PC-9 (cell line): ENCODE data around the gene LCE2C. TPM values are rescaled to one million over a fixed set of nuclear protein-coding genes. Genes with fewer than 3 reads are reported as not detected.

Experiments used
- BruUV-seq: library from RNA; stranded (reverse); fragments of 400-500 nt; replicated peaks from 2 replicates; lab custom pipeline; 2021; lab: Mats Ljungman, UMichigan
- CTCF ChIA-PET: fragments of 300-600 bp; sonication (Branson Sonifier 250); formaldehyde crosslinking; loops from one replicate; lab custom pipeline; 2022; ENCODE audit warnings: antibody characterized with exemption; lab: Charles Lee
- POLR2A ChIA-PET: fragments of 300-600 bp; sonication (Branson Sonifier 250); formaldehyde crosslinking; loops from one replicate; lab custom pipeline; 2022; ENCODE audit warnings: antibody characterized with exemption; ENCODE audit not compliant: unreplicated experiment; lab: Charles Lee
- DNase-seq, 2 experiments: peaks; one replicate each; pipeline versions ENCODE4 v3.0.0 to v3.0.0-alpha.2; 2015 to 2022; ENCODE audit warnings: mixed read lengths in 1 of 2
- H2AFZ ChIP-seq: fragments of 200-600 bp; sonication (generic); 2 replicates; pipeline ENCODE4 v1.8.1; 2017; ENCODE audit warnings: antibody characterized with exemption
- H3F3A ChIP-seq: fragments of 200-600 bp; sonication (generic); 2 replicates; pipeline ENCODE4 v1.8.1; 2017; ENCODE audit warnings: antibody characterized with exemption, mild to moderate bottlenecking, low read depth; ENCODE audit not compliant: insufficient read depth
- H3K27ac ChIP-seq: fragments of 200-600 bp; sonication (generic); 2 replicates; pipeline ENCODE4 v1.6.1; 2016; ENCODE audit warnings: mixed run types
- H3K27me3 ChIP-seq: fragments of 200-600 bp; sonication (generic); 2 replicates; pipeline ENCODE4 v1.6.1; 2016; ENCODE audit warnings: low read depth, mixed run types; ENCODE audit not compliant: insufficient read depth
- H3K36me3 ChIP-seq: fragments of 200-600 bp; sonication (generic); 2 replicates; pipeline ENCODE4 v1.6.1; 2016; ENCODE audit warnings: low read depth, mixed run types
- H3K4me1 ChIP-seq: fragments of 200-600 bp; sonication (generic); replicated peaks from 2 replicates; pipeline ENCODE4 v1.6.1; 2016; ENCODE audit warnings: mixed run types; ENCODE audit not compliant: insufficient read depth
- H3K4me2 ChIP-seq: fragments of 200-600 bp; sonication (generic); 2 replicates; pipeline ENCODE4 v1.6.1; 2017; ENCODE audit warnings: mixed run types
- H3K4me3 ChIP-seq: fragments of 200-600 bp; sonication (generic); 2 replicates; pipeline ENCODE4 v1.6.1; 2016; ENCODE audit warnings: mixed run types
- H3K79me2 ChIP-seq: fragments of 200-600 bp; sonication (generic); 2 replicates; pipeline ENCODE4 v1.6.1; 2017; ENCODE audit warnings: low read depth, mixed run types
- H3K9me2 ChIP-seq: fragments of 200-600 bp; sonication (generic); 2 replicates; pipeline ENCODE4 v1.8.1; 2017; ENCODE audit warnings: mild to moderate bottlenecking; ENCODE audit not compliant: insufficient read depth
- H3K9me3 ChIP-seq: fragments of 200-600 bp; sonication (generic); 2 replicates; pipeline ENCODE4 v1.8.1; 2016; ENCODE audit warnings: low read depth; ENCODE audit not compliant: insufficient read depth
- H4K20me1 ChIP-seq: fragments of 200-600 bp; sonication (generic); 2 replicates; pipeline ENCODE4 v1.8.1; 2017; ENCODE audit not compliant: insufficient read depth
- EZH2 ChIP-seq: fragments of 200-600 bp; sonication (generic); IDR thresholded peaks from 2 replicates; pipeline ENCODE4 v1.8.0; 2017; ENCODE audit warnings: antibody characterized with exemption, low read depth
- intact Hi-C: fragments of 100-400 bp; cut with micrococcal nuclease; formaldehyde crosslinking; loops from one replicate; pipeline ENCODE4 v1.10.0; 2022; ENCODE audit not compliant: unreplicated experiment
- total RNA-seq: library from RNA; stranded (reverse); gene quantifications from 2 replicates; pipeline ENCODE4 v1.2.3, GENCODE V29; 2021
- TF ChIP-seq, protein P1 (sequence below): fragments of 200-600 bp; sonication (generic); conservative IDR thresholded peaks from 2 replicates; pipeline ENCODE4 v1.6.1; 2017; ENCODE audit warnings: mixed run types, antibody characterized with exemption, mild to moderate bottlenecking, moderate library complexity

The LCE2C gene
- total RNA-seq, 1 experiment from 2014 or later = not detected

DNA sequence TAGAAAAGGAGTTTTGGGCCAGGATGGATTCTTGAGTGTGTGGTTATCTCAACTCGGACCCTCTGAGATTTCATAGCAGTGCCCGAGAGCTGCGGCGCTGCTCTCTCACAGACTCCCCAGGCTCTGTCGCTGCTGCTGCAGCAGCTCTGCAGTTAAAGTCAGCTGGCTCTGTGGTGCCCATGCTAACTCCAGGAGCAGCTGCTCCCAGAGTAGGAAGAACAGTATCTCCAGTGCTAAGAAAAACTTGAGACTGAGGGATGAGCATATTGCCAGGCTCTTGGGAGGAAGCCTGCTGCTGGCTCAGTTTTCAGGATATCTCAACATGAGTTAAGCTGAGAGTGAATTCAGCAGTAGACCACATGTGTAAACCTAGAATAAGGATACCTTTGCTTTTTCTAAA, 7.4 kb upstream of the LCE2C start:
- no peak for TF ChIP-seq EZH2
- TF ChIP-seq, protein P1, sequence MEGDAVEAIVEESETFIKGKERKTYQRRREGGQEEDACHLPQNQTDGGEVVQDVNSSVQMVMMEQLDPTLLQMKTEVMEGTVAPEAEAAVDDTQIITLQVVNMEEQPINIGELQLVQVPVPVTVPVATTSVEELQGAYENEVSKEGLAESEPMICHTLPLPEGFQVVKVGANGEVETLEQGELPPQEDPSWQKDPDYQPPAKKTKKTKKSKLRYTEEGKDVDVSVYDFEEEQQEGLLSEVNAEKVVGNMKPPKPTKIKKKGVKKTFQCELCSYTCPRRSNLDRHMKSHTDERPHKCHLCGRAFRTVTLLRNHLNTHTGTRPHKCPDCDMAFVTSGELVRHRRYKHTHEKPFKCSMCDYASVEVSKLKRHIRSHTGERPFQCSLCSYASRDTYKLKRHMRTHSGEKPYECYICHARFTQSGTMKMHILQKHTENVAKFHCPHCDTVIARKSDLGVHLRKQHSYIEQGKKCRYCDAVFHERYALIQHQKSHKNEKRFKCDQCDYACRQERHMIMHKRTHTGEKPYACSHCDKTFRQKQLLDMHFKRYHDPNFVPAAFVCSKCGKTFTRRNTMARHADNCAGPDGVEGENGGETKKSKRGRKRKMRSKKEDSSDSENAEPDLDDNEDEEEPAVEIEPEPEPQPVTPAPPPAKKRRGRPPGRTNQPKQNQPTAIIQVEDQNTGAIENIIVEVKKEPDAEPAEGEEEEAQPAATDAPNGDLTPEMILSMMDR = no peak
- no peaks in the 10 kb centered on the region for H3K9me3 ChIP-seq
- no peaks in the 10 kb centered on the region for H3K79me2 ChIP-seq
- H3K4me2 ChIP-seq = no peak overlapping the region
- H2AFZ ChIP-seq = no peak overlapping the region
- intact Hi-C loops = no loop called here
- BruUV-seq = no TSS peak
- ChIA-PET POLR2A (no interaction called here), CTCF (no interaction called here)
- H3K27ac ChIP-seq = no peak overlapping the region
- no peak overlapping the region for H3K4me3 ChIP-seq
- DNase-seq = no peak
- no peaks in the 10 kb centered on the region for H3K4me1 ChIP-seq
- H3K9me2 ChIP-seq = no peaks in the 10 kb centered on the region
- no peaks in the 10 kb centered on the region for H3F3A ChIP-seq
- no peaks in the 10 kb centered on the region for H3K36me3 ChIP-seq
- no peaks in the 10 kb centered on the region for H4K20me1 ChIP-seq
- peaks cover 45% of the 10 kb centered on the region for H3K27me3 ChIP-seq

DNA sequence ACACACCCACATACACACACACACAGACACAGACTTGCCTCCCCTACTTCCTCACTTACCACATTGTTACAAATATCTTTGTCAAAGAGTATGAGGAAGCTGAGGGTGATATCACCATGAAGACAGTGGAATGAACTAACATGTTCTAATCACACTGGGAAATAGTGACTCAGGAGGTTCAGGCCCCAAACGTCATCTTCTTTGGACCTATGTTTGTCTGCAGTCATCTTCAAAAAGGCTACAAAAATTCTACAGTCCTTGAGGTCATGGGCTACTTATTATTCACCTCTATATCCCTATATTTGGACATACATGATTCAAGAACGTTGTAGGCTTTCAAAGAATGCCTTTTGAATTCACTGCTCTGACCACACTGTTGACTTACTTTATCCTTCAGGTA, 2.1 kb upstream of the LCE2C start:
- Histone ChIP-seq H3K9me2 (no peaks in the 10 kb centered on the region), H3K79me2 (no peaks in the 10 kb centered on the region), H3K4me1 (no peaks in the 10 kb centered on the region), H3K27ac (no peak overlapping the region), H3F3A (no peaks in the 10 kb centered on the region), H3K4me2 (no peak overlapping the region), H3K4me3 (no peak overlapping the region), H4K20me1 (no peaks in the 10 kb centered on the region), H2AFZ (no peak overlapping the region), H3K36me3 (no peaks in the 10 kb centered on the region), H3K27me3 (peaks cover 56% of the 10 kb centered on the region), H3K9me3 (no peaks in the 10 kb centered on the region)
- ChIA-PET POLR2A (no interaction called here), CTCF (no interaction called here)
- BruUV-seq = no TSS peak
- intact Hi-C loops = no loop called here
- TF ChIP-seq, protein P1 = no peak
- TF ChIP-seq EZH2 = no peak
- no peak for DNase-seq

DNA sequence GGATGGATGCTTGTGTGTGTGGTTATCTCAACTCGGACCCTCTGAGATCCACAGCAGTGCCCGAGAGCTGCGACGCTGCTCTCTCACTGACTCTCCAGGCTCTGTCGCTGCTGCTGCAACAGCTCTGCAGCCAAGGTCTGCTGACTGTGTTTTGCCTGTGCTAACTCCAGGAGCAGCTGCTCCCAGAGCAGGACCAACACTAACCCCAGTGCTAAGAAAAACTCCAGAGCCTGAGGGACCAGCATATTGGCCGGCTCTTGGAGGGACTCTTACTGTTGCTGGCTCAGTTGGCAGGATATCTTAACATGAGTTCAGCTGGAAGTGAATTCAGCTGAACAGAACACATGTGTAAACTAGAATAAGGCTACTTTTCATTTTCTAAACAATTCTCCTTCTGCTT, 4.4 kb downstream of the LCE2C start:
- BruUV-seq = no TSS peak
- POLR2A ChIA-PET = no interaction called here
- no peak overlapping the region for H3K4me2 ChIP-seq

More for the DNA sequence above, 4.4 kb downstream of the LCE2C start:
- no peaks in the 10 kb centered on the region for H4K20me1 ChIP-seq
- CTCF ChIA-PET = no interaction called here
- no peaks in the 10 kb centered on the region for H3K9me3 ChIP-seq
- no peaks in the 10 kb centered on the region for H3K9me2 ChIP-seq
- no peaks in the 10 kb centered on the region for H3F3A ChIP-seq
- no peak overlapping the region for H2AFZ ChIP-seq
- peaks cover 48% of the 10 kb centered on the region for H3K27me3 ChIP-seq
- H3K36me3 ChIP-seq = no peaks in the 10 kb centered on the region
- H3K4me1 ChIP-seq = no peaks in the 10 kb centered on the region
- H3K4me3 ChIP-seq = no peak overlapping the region
- DNase-seq = no peak
- intact Hi-C loops = no loop called here
- TF ChIP-seq EZH2 = no peak
- TF ChIP-seq, protein P1 = no peak
- no peak overlapping the region for H3K27ac ChIP-seq
- H3K79me2 ChIP-seq = no peaks in the 10 kb centered on the region
